Measurements from ENCODE around the gene OVCA2.

GRCh38 chr17:2054512-2055291 lies 12.9 kb downstream of the OVCA2 start, which contains the start of gene HIC1:
- TF ChIP-seq CTCF (conservative IDR thresholded peaks at IDR 0.05) (peak; percentile 81), EZH2 (IDR thresholded peaks at IDR 0.05; ENCODE audit: low read depth) (no peak)

Data from PC-9 (cell line).